Activated CD4-positive, alpha-beta T cell treated with anti-CD3 and anti-CD28 coated beads, Interleukin-2, amount 50 U/mL, for 24 hours (primary cell): ENCODE measurements around the gene CTNND2.

Experiments
- DNase-seq, 2 donors: peaks; one replicate each; pipeline ENCODE4 v3.0.0-alpha.2; 2020; ENCODE audit warnings: low read depth in 1 of 2, low spot score in 1 of 2

CTNND2 gene

DNA sequence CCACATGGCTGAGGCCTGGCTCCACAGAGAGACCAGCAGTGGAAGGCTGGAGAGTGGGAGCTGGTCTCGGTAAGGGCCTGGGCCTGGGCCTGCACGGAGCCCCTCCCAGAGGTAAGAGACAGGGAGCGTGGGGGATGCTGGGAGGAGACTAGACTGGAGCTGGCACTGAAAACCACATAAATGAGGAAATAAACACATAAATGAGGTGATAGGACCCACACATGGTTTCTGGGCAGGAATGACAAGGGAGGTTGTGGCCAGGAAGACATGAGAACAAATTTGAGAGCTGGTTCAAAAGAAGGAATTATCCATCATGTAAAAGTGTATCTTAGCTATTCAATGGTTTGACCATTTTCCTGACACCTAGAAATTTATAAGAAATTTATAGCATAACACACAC is 691.5 kb downstream of the CTNND2 start:
- no peak for DNase-seq

DNA sequence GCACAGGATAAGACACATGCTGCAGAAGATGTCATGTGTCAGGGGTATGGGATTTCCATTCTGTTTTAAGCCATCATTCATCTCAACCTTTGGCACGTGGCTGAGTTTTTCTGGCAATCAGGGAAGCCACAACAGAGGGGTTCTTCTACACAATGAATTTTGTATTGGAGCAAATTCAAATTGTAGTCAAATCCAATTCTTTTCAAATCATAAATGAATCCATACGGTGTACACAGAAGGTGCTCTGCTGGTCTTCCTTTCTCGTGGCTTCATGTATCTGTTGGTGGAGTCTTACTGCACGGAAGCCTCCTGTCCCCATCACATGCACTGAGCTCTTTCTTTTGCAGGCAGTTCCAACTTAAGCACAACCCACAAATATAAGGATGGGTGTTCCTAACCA is 706.5 kb downstream of the CTNND2 start:
- no peak for DNase-seq

DNA sequence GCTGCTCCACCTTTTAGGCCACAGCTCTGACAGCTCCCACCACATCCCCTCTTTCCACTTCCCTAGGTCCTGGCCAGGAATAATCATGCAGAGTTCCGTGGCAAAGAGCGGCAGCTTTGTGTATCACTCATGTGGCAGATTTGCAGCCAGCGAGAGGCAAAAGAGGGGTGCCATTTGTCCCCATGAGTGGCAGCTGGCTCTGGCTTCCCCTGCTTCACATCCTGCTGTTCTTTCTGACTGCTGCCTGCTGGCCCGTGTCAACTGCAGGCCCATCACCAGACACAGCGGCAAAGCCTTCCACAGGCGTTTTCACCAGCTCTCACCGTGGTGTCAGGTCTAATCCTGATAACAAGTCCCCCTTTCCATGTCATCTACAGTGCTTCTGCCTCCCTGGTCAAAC is 712.6 kb downstream of the CTNND2 start:
- no peak for DNase-seq

GRCh38 chr5:11182441-11183080 is 721.7 kb downstream of the CTNND2 start:
- DNase-seq, result no peak

DNA sequence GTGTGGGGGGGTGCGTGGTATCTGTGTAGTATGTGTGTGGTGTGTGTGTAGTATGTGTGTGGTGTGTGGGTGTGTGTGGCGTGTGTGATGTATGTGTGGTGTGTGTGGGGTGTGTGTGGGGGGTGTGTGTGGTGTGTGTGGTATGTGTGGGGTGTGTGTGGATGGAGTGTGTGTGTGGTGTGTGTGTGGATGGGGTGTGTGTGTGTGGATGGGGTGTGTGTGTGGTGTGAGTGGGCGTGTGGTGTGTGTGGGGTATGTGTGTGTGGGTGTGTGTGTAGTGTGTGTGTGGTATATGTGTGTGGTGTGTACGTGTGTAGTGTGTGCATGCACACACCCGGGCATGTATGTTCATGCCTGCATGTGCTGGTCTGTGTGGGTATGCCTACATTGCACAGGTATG is 722.3 kb downstream of the CTNND2 start:
- DNase-seq, result no peak

GRCh38 chr5:11180890-11181289 is 723.4 kb downstream of the CTNND2 start:
- DNase-seq, result no peak

DNA sequence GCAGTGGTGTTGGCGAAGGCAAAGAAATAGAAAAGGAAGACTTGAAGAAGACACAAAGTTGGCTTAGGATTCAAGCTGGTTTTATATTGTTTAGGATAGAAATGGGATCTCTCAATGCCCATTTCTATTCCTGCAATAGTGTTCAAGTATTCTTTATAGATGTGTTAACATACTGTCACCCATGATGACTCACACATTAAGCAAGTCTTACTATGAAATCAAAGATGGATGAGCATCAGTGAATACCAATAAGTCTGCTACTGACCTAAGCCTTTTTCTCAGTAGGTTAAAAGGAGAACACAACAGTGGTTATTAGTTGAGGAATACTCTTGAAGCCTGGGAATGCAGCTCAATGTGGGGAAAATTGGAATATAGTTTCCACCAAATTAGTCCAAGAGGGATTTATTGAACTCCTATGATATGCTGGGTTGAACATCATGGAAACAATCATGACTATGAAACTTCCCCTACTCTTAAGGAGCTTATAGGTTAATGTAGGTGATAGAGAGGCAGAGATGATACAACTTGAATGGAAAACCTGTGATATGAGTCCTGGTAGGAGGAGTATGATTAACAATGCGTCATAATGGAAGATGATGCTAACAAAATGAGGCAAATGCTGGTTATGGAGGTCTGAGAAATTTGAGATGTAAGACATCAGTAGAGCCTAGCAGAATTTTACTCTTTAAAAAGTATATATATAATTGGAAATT is 726.1 kb downstream of the CTNND2 start:
- DNase-seq, result no peak

DNA sequence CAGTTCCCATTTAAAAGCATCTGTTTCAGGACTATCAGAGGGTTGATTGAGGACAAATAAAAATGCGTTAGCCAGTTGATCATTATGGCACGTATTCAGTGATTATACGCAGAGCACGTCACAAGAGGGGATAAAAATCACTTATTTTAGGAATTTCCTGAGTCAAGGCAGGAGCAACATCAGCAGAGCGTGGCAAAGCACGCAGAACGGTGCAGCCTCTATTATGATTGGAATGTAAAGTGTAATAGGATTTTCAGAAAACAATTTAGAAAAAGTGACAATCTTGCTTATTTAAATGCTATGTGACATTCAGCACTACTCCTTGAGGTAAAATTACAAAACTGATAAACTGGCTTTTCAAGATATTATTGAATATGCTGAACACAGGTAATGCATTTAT is 729.7 kb downstream of the CTNND2 start:
- DNase-seq, result no peak

- DNase-seq, result no peak
Observed at GRCh38 chr5:11172484-11172883, 731.8 kb downstream of the CTNND2 start.

- DNase-seq, result no peak
Observed at GRCh38 chr5:11171236-11171635, 733.0 kb downstream of the CTNND2 start.

DNA sequence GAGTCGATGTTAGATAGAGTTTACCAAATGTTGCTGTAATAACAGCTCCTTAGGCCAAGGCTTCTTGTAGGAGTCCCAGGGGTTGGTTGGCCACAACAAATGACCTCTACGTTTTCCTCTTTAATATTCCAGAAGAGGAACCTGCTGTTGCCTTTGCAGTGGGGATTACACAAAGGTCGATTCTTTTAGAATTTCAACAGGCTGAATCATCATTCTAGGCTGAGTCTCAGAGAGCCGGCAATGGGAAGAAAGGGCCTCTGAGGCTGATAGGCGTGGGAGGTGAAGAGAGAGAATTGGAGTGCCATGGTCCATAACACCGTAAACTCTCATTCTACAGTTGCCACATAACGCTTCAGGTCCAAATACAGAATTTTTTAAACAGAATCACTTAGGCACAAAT is 737.3 kb downstream of the CTNND2 start:
- DNase-seq, result no peak

GRCh38 chr5:11164531-11165294 is 739.5 kb downstream of the CTNND2 start:
- DNase-seq, result no peak

DNA sequence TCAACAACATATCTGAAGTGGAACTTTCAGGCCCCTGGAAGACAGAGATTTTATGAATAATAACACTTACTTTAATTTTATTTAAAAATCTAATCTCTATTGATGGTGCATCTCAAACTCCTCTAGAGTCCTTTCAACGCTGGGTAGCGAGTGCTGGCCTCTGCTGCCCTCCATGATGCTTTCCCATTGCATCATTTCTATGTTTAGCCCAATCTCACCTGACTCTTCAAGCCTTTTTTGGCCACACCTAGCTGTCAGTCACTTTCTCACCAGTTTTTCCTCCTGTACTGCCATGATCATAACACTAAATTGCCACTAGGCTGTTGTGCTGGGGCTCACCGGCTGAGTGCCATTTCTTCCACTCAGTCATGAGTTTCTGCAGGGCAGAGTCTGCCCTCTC is 747.1 kb downstream of the CTNND2 start:
- no peak for DNase-seq

DNA sequence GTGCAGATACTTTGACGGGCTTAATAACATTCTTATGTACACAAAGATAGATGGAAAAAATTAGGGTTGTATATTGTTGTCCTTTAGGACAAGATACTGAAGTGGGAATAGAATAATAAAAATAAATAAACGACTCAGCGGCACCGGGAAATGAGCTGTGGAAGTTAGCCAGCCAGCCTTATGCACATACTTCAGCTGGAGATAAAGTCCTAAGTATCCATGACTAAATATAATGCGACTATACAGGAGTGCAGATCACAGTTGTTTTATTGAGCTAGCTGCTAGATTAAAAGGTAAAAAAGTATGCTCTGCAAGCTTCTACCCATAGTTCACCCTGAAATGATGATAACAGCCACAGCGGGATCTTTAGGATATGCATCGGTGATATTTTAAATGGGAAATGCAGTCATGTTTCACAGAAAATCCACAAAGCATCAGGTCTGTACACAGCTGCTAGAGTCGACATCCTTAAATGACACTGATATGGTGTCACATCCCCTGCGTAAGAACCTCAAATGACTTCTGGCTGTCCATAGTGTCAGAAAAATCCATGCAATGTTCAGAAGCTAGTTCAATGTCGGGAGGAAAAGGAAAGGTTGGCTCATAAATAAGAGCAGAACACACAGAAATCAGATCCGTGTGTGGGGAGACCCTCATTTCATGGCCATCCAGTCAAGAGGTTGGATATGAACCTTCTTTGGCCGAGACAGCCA is 750.4 kb downstream of the CTNND2 start:
- DNase-seq, result no peak

GRCh38 chr5:11152368-11152767 is 751.9 kb downstream of the CTNND2 start:
- no peak for DNase-seq

GRCh38 chr5:11150976-11151375 is 753.3 kb downstream of the CTNND2 start:
- DNase-seq, result no peak

- no peak for DNase-seq
Observed at GRCh38 chr5:11148810-11149539, 755.3 kb downstream of the CTNND2 start.

DNA sequence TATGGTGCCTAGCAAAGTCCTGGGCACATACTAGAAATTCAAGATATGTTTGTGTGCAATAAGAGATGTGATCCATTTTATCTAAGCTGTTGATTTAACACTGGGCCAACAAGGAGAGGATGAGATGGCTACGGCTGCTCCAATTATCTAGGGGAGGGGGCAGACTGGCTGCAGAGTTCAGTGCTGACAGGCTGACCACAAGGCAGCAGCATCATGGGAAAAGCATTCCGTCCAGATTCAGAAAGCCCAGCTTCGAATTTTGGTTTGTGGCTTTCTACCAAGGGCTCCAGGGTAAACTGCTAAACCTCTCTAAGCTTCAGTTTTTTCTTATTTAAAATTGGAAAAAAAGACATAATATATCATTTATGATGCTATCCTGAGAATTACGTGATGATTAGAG is 758.1 kb downstream of the CTNND2 start:
- no peak for DNase-seq

DNA sequence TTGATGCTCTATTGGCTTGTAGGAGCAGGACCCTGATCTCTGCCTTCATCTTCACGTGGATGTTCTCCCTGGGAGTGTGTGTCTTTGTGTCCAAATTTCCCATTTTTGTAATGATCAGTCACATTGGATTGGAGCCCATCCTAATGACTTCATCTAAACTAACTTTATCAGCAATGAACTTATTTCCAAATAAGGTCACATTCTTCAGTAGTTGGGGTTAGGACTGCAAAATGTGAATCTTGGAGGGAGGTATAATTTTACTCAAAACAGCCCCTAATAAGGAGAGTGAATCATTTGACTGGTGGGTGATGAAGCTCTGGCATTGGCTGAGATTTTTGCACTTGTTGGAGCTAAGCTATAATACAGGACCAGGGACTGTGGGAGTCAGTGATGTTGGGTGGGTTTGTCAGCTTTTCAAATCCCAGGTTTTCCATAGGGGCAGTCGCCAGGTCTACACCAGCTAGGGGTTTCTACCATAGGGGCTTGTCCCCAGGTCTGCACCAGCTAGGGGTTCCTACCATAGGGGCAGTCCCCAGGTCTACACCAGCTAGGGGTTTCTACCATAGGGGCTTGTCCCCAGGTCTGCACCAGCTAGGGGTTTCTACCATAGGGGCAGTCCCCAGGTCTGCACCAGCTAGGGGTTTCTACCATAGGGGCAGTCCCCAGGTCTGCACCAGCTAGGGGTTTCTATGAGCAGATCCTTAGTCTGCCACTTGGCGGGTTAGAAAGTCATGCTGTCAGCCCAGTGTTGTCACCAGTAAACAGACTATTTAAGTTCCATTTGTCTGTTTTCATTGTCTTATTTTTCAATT is 760.6 kb downstream of the CTNND2 start:
- peak in 1 of 2 donors; percentile 56 for DNase-seq

DNA sequence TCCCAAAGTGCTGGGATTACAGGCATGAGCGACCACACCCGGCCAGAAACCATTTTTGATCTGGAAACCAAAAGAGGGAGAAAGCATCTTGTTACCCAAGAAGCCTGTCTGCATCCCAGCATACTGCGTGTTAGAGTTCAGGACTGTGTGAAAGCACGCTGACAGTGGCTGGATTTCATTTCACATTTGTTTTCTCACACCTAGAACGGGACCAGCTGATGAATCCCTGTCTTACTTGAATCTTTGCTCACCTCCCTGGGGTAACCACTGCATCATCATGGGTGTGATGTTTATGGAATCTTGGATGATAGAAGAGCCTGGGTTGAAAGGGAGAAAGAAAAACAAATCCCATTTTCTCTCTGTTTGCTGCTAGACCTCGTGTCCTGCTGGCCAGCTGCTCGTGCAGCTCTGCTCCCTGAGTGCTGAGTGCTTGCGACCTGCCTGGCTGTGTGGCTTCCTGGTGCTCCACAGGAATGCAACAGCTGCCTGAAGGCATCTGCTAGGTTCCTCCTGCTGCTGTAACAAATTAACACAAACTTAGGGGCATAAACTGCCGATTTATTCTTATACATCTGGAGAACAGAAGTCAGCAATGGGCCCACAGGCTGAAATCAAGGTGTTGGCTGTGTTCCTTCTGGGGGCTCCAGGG is 764.9 kb downstream of the CTNND2 start:
- no peak for DNase-seq
